Right renal cortex interstitium (tissue), 3 donors: ENCODE data around the gene E2F8. TPM values are rescaled to one million over a fixed set of nuclear protein-coding genes. Genes with fewer than 3 reads are reported as not detected.

Source experiments
- DNase-seq, 3 donors: peaks; one replicate each; pipeline ENCODE4 v3.0.0-alpha.2; 2013; ENCODE audit warnings: low read depth in 3 of 3, low spot score in 2 of 3
- polyA plus RNA-seq, 3 donors: library from polyadenylated mRNA; unstranded; fragments of 120-200 nt; gene quantifications; one replicate each; pipeline ENCODE4 v1.2.1, GENCODE V29; 2013; ENCODE audit not compliant: insufficient read length in 3 of 3

The E2F8 gene
- polyA plus RNA-seq, 3 donors: 6.3 to 7.3 (median 7.2) TPM

DNA sequence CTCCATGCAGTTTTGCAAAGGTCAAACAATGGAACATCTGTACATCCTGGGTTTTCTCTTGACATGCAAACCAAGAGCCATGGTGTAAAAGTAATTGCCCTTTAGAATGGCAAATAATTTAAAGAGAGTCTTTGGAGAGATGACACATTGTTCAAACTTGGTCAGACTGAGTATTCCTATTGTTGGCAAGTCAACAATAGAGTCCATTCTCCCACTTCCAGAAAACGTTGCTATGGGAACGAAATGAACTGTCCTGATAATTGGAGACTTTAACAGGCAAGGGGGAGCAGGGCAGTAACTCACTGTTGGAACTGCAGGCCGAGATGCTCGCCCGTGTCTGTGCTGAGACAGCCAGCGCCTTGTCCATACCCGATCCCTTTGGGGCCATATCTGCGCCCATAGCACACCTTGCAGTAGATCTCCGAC lies 52.9 kb downstream of the E2F8 start:
- no peak for DNase-seq

DNA sequence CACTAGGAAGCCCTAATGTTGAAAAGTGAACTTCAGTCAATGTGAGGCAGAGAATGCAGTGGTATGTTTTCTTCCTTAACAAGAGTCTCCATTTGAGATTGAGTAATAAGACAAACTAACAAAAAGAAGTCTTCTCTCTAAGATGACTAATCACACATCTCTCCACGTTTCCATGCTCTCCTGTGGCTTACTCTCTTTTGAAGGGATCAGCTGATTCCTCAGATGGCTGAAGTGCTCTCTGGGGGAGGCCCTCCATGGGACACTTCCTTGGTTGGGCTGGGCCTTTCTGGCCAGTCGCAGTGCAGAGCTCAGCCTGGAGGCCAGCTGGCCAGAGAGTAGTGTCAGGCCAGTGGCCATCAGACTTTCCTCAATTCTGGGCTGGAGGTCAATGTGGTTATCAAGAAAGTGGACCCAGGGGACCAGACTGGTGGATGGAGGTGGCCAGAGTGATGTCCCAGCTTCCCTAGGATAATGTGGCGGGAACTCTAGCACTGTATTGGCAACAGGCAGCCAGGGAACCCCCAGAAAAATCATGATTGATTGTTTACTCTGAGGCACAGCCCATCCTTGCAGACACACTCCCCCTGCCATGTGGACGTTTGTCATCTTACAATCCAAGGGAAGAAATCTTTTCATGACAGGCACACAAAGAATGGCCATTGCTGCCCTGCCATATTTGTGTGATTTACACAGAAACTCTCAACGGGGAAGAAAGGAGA lies 53.5 kb downstream of the E2F8 start:
- DNase-seq: no peak

DNA sequence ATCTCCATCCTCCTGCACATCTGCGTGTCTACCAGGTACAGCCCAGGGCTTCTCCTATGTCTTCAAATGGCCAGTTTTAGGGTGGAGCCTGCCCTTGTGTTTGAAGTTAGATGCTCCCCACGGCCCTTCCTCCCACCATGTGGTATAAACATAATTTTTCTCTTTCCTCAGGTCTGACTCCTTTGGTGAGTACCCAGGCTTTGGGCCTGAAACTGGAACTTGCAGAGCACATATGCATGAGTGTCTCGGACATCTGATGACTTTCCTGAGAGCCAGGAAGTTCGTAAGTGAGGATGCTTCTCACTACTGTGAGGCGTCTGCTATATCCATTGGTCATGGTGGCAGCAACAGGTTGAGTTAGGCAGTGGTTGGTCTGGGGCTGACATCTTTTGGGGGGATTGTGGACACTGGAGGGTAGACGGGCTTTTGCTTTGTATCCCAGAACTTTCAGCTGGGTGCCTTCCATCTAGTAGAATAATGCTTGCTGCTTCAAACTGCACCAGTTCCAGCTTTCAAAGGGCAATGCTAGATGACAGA lies 55.2 kb downstream of the E2F8 start:
- DNase-seq: no peak

DNA sequence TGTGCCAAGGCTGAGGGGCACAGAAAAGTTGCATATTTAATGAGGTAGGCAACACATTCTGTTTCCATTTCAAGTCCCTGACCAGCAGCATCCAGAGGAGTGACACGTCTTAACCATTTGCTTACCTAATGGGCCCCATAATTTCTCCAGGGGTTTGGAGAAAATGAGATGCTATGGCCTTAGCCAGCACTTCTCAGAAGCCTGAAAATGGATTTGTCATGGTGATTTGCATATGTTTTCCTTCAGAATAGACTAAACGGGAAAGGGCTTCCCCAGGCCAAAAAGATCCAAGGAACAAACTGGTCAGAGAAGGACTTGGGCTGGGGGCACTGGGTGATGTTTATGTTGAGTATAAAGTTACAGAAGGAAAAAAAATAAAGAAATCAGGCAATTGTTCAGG lies 55.7 kb downstream of the E2F8 start:
- DNase-seq: no peak

DNA sequence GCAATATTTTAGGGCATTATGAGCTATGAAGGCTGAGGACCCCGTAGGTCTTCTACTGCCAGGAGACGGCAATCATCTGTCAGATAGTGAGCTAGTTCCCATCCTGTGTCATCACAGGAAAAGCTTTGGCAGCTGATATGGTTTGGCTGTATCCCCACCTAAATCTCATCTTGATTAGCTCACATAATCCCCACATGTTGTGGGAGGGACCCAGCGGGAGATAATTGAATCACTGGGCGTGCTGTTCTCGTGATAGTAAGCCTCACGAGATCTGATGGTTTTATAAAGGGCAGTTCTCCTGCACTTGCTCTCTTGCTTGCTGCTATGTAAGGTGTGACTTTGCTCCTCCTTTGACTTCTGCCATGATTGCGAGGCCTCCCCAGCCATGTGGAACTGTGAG lies 57.1 kb downstream of the E2F8 start:
- no peak for DNase-seq

DNA sequence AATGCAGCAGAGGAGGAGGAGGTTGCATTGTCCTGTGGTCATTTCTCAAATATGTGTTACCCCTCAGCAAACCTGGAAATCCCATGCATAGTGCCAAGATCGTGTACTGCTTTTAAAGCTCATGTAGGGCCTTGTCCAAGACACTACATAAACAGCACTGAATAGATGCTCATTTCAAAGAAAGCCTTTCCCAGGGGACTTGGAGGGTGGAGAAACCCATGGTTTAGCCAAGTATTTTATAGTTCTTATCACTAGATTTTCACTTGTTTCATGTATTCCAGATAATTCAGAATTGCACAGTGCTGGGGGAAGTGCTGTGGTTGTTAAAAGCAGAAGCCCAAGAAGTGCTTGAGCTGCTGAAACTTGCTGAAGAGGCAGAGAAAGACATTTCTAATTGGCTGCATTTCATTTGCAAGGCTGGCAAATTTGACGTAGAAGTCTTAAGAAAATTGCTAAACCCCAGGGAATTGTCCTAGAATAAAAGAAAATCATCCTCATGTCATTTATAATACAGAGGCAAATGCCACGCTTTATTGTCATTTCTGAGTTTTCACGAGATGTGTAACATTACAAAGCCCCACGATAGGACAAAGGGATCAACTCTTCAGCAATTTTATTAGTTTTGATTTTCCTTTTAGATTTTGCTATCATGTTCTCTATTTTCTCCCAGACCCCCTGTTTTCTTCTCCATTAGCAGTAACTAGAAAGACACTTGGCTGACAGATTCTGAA lies 59.0 kb downstream of the E2F8 start:
- DNase-seq: no peak

DNA sequence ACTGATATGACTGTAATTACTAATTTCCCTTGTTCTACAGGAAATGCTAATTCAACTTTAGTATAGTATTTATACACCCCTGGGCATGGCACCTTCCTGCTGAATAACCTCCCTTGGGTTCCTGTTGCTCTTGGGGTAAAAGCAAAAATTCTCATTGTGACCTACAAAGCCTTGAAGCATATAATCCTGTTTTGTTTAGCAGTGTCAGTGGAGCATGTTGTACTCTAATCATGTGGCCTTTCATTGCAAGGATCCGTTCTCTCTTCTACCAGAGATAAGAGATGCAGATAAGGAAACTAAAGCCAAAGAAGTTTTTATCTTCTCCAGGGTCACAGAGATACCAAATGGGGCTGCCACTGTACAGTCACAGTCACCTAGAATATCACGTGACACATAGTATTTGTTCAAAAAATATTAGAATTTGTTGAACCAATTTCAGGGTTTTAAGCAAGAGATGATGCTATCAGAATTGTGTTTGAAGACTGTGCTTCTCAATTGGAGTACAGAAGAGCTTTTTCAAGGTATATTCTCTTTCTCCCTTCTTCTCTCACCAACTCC lies 64.0 kb downstream of the E2F8 start:
- DNase-seq: no peak

Other genes with a start within 250 kb of the E2F8 start
- not detected for gene MRGPRX2, start 180.2 kb downstream of the E2F8 start, polyA plus RNA-seq
- 10 to 100 TPM; 18.9 to 21.8 (median 19.2) TPM for gene ZDHHC13, start 123.8 kb downstream of the E2F8 start, polyA plus RNA-seq
- gene CSRP3, start 39.0 kb downstream of the E2F8 start, polyA plus RNA-seq: 1 to 10 TPM in 1 of 3 donors, under 1 TPM in 1, not detected in 1; 0.50 to 1.5 TPM